GM21737 (cell line): Measurements from ENCODE around the gene ZBTB8OS.
A peak's percentile ranks its signal among the peaks of the same experiment; 100 is the strongest.
"Not testable (repeated sequence)": the region's sequence is repeated elsewhere in the genome, so short reads cannot be mapped to it uniquely, and the experiment has no call there.

Experiments used
- ATAC-seq: cut with Tn5 transposase; IDR thresholded peaks from one replicate; pipeline ENCODE4 v1.9.1; 2021; ENCODE audit warnings: mild to moderate bottlenecking, moderate library complexity; ENCODE audit not compliant: unreplicated experiment

Gene ZBTB8OS

DNA sequence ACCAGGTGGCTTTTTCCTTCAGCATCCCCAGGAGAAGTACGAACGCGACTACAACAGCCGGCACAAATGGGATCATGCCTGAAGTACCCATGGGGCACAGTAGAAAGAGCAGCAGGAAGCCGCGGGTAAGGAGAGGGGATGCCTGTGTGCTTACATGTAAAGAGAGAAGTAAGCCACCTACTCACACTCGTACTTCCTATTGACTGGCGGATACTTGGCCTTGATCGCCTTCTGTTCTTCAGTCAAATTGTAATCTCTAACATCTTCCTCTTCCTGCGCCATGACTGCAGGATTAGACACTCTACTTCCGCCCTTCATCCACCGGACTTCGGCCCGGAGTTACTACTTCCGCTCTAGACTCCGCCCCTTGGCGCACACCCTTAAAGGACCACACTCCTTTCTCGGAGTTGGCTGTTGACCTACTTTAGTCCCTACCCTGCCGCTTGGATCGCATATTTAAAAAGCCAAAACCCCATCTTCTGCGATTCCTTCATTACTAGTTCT, at the start of gene ZBTB8OS:
Gene ZBTB8OS, minus strand, starts transcription at position 303 of the 504 bp plus-strand sequence. Its CDS starts 21 bp downstream, at position 282.
- peak; percentile 55 for ATAC-seq

DNA sequence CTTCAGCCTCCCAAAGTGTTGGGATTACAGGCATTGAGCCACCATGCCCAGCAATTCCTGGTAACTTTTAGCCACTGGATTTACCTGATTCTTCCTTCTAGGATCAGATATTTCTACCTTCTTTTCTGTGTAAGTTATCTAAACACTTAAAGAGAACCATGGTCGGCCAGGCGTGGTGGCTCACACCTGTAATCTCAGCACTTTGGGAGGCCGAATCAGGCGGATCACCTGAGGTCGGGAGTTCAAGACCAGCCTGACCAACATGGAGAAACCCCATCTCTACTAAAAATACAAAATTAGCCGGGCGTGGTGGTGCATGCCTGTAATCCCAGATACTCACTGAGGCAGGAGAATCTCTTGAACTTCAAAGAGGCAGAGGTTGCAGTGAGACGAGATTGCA, 46.6 kb upstream of the ZBTB8OS start:
- not testable (repeated sequence) for ATAC-seq

DNA sequence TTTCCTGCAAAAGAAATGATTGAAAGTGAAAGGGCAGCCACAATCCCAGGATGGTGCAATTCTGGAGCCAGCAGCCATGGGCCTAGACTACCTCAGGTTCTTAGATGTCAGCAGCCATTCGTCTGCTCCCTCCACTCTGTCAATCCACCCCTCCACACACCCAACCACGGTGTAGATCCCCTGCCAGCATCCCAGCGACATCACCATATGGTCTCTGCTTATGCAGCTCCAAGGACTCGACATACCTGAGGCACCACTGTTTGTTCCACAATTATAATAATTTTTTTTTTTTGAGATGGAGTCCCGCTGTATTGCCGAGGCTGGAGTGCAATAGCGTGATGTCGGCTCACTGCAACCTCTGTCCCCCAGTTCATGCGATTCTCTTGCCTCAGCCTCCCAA, 45.7 kb upstream of the ZBTB8OS start:
- no peak for ATAC-seq

DNA sequence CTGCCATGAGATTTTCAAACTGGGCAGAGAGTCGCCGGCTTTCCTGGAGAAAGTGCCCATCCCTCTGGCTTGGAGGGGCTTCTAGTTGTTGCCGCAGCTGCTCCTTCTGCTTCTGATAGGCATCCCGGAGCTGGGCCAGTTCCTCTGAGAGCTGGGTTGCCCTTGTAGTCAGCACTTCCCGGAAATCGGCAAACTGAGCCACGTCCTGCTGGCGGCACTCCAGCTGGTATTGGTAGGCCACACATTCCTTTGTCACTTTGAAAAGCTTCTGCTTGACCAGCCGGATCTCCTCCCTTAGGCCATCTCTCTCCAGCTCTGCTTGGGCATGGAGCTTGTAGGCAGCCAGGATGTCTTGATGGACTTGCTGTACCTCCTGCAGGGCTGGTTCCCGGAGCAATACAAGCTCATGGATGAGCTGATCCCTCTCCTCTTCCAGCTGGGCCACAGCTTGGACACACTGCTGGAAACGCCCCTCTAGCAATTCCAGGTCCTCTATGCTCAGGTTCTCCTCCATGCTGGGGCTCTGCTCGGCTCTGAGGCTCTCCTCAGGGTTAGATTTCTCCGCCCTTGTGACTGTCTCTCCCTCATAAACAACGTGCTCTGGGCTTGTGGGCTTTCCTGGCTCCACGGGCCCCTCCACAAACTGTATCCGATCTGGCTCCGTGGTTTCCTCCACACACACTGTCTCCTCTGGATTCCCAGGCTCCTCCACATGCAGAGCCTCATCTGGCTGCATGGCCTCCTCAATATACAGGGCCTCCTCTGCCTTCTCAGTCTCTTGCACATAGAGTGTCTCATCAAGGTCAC, 45.0 kb upstream of the ZBTB8OS start:
- ATAC-seq = no peak

DNA sequence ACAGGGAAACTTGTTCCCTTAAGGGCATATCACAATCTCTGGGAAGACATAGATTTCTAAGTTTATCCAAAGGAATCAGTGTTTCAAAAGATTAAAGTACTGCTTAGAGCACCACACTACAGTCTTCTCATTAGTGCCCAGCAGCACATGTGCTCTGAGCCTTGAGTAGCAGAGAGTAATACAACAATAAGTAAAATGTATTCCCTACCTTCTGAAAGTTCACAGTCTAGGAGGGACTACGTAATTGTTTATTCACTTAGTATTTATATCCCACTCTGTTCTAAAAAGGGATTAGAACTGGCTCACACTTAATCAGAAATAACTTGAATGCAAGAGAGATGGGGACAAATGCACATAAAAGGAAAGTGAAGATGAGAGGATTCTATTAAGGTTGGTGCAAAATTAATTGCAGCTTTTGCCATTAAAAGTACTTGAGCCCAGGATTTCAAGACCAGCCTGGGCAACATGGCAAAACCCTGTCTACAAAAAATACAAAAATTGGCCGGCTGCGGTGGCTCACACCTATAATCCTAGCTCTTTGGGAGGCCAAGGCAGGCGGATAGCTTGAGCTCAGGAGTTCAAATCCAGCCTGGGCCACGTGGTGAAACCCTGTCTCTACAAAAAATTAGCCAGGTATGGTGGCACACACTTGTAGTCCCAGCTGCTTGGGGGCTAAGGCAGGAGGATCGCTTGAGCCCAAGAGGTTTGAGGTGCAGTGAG, 43.3 kb upstream of the ZBTB8OS start:
- no peak for ATAC-seq

DNA sequence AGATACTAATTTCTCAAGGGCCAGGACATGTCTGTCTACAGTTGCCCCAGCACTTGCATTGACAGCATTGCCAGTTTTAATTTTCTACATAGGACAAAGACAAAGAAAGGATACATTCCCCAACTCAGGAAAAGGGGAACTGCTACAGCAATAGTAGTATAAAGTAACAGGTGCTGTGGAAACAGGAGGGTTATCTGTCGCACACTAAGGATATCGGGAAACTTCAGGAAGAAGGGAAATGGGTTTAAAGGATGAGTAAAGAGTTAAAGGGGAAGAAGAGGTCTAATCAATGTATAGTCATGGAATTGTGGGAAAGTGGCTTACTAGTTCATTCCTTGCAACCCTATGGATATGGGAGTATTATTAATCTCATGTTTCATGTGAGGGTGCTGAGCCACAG, 36.0 kb upstream of the ZBTB8OS start:
- no peak for ATAC-seq

DNA sequence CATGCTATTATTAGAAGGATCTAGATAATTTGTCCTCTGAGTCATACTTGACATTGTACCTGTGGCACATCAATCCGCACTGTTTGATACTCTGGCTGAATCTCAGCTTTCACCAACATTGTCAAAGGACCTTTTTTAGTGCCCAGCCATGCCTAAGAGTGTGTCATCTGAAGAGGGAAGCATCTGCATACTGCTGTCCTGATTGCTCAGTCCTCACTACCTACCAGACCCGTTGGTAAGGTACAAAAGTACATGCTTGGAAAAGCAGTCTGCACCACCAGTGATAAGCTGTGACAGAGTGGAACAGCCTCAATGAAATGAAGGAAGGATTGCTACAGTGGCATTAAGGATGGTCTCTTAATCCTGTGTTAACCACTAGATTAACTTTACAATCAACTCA, 35.1 kb upstream of the ZBTB8OS start:
- ATAC-seq = no peak

DNA sequence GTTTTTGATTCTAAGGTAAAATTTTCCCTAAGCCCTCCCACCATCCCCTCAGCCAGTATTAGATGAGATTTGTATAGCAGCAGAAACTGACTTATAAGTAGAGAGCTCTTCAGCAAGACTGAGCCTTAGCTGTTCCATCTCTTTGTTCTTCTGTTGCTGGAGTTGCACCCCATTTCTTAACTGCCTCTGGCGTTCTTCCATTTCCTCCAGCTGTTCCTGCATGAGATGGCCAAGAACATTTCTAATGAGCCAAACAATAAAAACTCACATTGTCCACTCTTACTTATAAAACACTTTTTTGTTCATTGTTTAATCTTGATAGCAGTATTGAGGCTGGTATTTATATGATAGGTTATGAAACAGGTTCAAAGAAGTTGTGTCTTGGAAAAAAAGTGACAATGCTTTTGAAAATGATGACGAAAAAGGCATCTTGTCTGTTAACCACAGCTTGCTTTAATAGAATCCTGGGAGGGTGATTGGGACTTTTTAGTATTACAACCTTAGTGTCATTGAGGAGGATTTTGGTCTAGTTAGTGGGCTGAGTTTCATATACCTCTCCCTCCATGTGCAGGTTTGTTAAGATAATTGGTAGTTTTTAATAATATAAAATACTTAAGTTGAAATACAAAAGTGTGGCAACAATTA, 33.9 kb upstream of the ZBTB8OS start:
- no peak for ATAC-seq

DNA sequence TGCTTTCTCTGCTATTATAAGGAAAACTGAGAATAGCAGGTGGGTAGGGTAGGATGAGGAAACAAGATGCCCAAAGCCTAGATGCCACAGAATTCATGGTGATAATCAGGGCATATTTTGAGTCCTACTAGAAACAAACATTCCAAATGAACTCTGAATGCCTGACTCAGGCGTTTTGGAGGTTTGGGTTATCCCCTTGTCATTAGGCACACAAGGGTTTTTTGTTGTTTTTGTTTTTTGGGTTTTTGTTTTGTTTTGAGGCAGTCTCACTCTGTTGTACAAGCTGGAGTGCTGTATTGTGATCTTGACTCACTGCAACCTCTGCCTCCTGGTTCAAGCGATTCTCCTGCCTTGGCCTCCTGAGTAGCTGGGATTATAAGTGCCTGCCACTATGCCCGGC, 33.0 kb upstream of the ZBTB8OS start:
- ATAC-seq = no peak

DNA sequence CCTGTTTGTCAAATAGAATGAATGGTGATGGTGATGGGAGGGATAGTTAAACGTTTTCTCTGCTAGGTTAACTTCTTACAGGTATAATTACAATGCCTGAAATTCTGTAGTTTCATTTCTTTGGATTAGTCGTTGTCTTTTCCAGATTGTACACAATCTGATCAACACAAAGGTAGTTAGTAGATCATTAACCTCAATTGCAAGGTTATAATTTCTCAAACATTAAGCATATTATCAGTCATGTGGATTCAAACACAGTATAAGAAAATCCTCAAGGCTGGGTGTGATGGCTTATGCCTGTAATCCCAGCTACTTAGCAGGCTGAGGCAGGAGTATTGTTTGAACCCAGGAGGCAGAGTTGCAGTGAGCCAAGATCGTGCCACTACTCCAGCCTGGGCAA, 31.6 kb upstream of the ZBTB8OS start:
- no peak for ATAC-seq

DNA sequence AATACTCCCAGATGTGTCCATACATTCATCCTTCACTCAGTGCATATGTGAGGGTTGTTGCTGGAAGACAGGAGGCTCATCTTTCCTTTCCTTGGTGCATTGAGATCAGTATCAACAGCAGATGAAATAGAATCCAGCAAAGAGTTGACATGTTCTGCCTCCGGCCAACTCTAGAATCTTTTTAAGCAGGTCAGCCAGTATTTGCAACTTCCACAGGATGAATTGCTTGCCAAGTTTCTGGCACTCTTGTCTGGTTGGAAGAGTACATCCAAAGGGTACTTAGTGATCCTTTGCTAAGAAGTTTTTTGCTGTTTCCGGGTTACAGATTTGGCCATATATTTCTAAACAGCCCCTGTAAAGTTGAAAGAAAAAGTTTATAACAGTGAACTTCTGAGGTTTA, 31.2 kb upstream of the ZBTB8OS start:
- ATAC-seq = no peak

DNA sequence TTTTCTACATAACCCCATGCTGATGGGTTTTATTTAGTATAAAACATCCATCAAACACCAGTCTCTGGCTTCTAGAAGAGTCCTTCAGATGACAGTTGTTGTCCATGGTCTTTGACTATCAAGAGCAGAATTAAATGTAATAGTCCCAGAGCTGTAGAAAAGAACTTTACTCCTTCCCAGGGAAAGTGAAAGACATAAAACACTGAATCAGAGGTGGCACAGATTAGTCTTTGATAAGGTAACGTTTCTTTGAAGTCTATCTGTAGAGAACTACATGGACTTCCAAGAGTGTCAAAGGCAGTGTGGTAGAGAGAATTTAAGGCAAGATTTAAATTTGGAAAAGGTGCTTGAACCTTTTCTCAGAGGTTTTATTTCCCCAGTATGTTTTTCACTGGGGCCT, 30.3 kb upstream of the ZBTB8OS start:
- no peak for ATAC-seq

DNA sequence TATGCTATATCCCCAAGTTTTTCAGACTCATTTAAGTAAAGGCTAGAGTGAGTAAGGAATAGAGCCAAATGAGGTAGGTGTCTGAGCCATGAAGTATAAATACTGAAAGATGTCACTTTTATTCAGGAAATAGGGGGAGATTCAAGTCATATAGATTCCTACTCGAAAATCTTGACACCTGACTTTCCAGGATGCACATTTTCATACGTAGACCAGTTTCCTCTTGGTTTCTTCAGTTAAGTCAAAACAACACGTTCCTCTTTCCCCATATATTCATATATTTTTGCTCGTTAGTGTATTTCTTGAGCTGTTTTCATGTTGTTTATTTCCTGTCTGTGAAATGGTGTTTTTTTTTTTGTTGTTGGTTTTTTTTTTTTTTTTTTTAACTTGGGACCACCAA, 29.6 kb upstream of the ZBTB8OS start:
- ATAC-seq = not testable (repeated sequence)

DNA sequence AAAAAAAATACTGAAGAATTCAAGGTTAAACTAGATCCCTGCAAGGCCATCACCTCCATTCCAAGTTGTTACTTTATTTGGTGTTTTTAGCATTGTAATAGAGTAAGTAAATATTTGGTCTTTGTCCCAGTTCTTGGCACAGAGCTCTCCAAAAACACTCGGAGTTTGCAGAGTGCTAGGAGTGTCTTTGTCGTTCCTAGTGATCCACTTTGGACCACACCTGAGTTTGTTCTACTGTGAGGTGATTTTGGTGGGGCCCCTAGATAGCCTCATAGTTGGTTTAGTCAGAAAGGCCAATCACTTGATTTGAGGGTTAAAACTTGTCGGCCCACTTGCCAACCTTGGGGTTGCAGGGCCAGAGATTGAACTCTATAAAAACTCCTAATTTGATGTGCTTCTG, 26.6 kb upstream of the ZBTB8OS start:
- ATAC-seq = no peak

DNA sequence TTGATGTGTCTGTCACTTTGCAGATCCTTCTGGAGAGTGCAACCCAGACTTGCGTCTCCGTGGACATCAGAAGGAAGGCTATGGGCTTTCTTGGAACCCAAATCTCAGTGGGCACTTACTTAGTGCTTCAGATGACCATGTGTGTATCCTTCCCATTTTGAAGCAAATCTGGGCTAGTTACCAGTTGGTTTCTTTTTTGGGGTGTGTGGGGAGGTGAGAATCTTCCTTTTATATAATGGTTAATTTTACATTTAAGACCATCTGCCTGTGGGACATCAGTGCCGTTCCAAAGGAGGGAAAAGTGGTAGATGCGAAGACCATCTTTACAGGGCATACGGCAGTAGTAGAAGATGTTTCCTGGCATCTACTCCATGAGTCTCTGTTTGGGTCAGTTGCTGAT, 18.4 kb upstream of the ZBTB8OS start:
- not testable (repeated sequence) for ATAC-seq

DNA sequence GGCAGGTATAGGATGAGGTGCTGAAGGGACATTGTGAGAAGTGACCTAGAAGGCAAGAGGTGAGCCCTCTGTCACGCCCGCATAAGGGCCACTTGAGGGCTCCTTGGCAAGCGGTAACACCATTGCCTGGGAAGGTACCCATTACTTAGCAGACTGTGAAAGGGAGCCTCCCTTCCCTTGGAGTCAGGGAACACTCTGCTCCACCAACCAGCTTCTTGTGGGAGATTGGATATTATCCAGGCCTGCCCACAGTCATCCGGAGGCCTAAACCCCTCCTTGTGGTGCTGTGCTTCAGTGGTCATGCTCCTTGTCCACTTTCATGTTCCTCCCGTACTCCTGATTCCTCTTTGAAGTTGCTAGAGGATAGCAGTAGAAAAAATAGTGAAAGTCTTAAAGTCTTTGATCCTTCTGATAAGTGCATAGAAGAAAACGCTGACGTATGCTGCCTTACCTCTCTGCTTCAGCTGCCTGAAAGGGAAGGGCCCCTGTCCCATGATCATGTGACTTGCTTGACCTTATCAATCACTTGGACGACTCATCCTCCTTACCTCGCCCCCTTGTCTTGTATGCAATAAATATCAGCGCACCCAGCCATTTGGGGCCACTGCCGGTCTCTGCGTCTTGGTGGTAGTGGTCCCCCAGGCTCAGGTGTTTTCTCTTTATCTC, 16.7 kb upstream of the ZBTB8OS start:
- ATAC-seq = no peak

DNA sequence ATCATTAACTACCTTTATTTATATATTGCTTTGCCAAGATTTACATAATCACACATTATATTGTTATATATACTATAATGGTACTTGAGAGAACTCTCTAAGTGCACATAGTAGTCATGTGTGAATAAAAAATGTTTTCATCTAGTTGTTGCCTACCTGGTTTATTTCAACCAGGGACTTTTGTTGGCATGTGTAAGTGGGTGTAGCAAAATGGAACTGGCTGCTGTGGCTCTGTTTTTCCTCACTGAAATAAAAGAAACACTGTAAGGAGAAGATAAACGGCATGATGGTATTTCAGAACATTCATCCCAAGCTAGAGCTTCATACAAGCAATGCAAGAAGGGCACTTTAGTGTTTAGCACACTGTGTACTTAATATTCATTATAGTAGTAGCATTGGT, 15.6 kb upstream of the ZBTB8OS start:
- ATAC-seq = no peak

DNA sequence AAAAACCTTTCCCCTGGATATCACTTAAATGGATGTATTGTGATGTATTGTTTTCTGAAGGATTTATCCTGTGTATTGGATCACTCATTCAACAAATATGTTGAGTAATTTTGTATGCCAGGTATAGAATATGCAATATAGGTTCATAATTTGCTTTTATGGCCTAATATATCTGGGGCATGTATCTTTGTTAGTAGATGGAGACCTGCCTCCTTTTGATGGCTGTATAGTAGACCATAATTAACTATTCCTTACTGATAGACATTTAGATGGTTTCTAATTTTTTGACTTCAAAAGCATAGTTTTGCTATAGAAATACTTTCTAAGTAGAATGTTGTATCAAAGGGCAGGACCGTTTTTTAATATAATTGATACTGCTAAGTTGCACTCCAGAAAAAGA, 9.2 kb upstream of the ZBTB8OS start:
- ATAC-seq = no peak

DNA sequence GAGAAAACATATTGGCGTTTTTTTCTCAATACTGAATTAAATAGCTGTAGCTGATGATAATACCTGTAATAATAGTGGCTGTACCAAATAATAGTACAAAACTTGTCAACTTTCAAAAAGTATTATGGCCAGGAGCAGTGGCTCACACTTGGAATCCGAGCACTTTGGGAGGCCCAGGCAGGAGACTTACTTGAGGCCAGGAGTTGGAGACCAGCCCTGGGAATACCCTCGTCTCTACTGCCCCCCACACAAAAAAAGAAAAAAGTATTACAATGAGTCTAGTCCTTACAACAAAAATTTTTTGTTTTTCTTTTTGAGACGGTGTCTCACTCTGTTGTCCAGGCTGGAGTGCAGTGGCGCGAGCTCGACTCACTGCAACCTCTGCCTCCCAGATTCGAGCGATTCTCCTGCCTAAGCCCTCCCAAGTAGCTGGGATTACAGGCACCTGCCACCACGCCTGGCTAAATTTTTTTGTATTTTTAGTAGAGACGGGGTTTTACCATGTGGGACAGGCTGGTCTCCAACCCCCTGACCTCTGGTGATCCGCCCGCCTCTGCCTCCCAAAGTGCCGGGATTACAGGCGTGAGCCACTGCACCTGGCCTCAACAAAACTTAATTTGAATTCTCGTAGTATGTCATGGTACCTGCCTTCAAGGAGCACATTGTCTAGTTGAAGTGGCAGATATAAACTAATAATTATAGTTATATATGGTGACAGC, 2.1 kb upstream of the ZBTB8OS start:
- ATAC-seq = no peak

DNA sequence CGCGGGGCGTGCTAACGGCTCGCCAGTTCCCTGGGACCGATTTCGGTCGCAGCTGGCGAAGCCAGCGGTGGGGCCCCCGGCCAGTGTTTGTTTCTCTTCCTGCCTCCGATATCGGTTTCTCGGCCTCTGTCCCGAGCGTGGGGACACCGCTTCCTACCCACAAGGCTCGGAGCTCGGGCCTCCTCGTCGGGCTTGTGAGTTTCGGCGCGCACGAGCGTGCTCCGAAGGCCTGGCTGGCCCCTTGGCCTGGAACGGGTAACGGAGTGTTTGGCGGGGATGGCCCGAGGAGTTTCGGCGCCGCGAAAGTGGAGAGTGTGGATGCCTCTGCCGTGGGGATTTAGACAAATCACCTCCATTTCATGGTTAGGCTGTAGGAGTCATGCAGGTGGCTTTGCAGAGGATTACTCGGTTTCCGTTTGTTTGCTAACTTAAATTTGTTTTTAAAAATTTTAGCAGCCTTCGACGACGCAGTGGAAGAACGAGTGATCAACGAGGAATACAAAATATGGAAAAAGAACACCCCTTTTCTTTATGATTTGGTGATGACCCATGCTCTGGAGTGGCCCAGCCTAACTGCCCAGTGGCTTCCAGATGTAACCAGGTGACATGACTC, 1.2 kb upstream of the ZBTB8OS start:
- ATAC-seq = no peak
